Tongue (tissue), 2 donors: ENCODE data around the gene TMEM120B. TPM values are rescaled to one million over a fixed set of nuclear protein-coding genes. Genes with fewer than 3 reads are reported as not detected.
"Not testable (repeated sequence)": the region's sequence is repeated elsewhere in the genome, so short reads cannot be mapped to it uniquely, and the experiment has no call there.

Source experiments
- DNase-seq: peaks from one replicate; pipeline ENCODE4 v3.0.0-alpha.2; 2015
- total RNA-seq: library from RNA; depleted of rRNA; stranded (reverse); fragments of >200 nt; gene quantifications from one replicate; pipeline ENCODE4 v1.2.3, GENCODE V29; 2014

Gene TMEM120B
- total RNA-seq, 1 donor from 2014 or later: 14.1 TPM

- no peak for DNase-seq
These were observed 62.9 kb downstream of the TMEM120B start for GRCh38 chr12:121775501-121775900.

- peak; percentile 77 for DNase-seq
These were observed 63.9 kb downstream of the TMEM120B start for GRCh38 chr12:121776190-121777098.

GRCh38 chr12:121778567-121779421 is 66.2 kb downstream of the TMEM120B start:
- no peak for DNase-seq

GRCh38 chr12:121779422-121779895 is 66.9 kb downstream of the TMEM120B start:
- DNase-seq: no peak

DNA sequence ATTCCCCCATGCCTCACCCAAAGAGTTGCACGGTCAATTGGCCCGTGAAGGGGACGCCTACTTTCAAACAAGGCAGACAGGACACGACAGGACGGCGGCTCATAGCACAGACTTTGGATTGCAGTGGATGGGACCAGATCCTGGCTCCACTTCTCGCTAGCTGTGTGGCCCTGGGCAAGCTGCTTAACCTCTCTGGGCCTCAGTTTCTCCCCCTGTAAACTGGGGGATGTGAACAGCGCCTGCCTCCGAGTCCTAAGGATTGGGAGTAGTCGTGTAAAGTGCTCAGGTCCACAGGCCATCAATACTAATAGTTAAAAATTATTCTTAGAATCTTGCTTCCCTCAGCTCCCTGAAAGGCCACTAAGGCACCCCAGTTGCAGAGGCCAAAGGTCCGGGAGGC is 67.9 kb downstream of the TMEM120B start:
- DNase-seq: no peak

- DNase-seq: peak; percentile 84
These were observed 69.0 kb downstream of the TMEM120B start for GRCh38 chr12:121781484-121781997.

- no peak for DNase-seq
These were observed 69.7 kb downstream of the TMEM120B start for GRCh38 chr12:121781998-121782979.

GRCh38 chr12:121783766-121784165 is 71.2 kb downstream of the TMEM120B start:
- DNase-seq: no peak

GRCh38 chr12:121784460-121784859 is 71.9 kb downstream of the TMEM120B start:
- DNase-seq: no peak

- DNase-seq: no peak
These were observed 73.9 kb downstream of the TMEM120B start for GRCh38 chr12:121786440-121786825.

DNA sequence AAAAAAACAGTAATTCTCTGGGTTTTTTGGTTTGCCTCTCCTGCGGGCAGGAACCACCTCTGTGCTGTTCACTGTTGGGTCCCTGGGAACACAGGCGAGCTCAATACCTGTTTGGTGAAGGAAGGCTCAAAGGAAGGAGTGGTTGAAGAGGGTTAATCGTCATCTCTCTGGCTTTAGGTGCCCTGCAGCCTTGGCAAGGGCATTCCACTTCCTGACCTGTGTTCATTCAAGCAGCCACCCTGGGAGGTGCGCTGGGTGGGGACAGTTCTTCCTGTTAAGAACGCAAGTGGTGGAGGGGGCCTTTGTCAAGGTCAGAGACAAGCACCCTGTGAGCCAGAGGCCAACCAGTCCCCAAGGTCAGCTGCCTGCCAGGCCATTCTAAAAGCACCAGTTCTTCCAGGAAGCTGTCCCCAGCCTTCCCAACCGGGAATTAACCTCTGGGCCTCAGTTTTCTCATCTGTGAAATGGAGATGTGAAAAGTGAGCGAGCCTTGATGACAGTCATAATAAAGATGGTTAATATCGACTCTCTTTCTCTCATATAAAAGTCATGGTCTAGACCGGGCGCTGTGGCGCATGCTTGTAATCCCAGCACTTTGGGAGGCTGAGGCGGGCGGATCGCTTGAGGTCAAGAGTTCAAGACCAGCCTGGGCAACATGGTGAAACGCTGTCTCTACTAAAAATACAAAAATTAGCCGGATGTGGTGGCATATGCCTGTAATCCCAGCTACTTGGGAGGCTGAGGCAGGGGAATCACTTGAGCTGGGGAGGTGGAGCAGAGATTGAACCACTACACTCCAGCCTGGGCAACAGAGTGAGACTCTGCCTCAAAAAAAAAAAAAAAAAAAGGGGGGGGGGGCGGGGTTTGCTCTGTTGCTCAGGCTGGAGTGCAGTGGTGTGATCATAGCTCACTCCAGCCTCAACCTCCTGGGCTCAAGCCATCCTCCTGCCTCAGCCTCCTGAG is 74.8 kb downstream of the TMEM120B start:
- DNase-seq: no peak

- DNase-seq: no peak
These were observed 75.7 kb downstream of the TMEM120B start for GRCh38 chr12:121788176-121788818.

DNA sequence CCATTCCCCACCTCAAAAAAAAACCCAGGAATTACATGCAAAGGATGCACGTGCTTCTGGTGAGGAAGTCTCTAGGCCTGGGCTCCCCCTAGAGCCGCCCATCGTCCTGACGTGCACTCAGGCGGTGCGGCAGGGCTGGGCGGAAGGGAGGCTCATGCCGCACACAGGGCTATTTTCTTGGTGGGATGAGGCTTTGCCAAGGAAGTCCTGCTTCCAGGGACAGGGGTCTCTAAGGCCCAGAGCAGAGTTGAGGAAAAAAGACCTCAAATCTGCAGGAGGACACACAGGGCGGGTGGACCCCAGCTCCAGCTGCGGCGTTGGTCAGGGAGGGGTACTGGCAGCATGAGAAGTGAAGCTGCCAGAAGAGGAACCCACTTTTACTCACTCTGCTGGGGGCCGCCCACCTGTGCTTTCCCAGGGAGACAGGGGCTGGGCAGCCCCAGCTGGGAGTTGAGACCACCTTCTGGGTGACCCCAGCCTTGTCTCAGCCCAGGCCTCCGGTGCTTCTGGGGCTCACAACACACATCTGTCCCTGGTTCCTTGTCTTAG is 76.8 kb downstream of the TMEM120B start:
- DNase-seq: no peak

- peak; percentile 29 for DNase-seq
These were observed 77.5 kb downstream of the TMEM120B start for GRCh38 chr12:121789800-121790728.

GRCh38 chr12:121790785-121791184 is 78.2 kb downstream of the TMEM120B start:
- DNase-seq: not testable (repeated sequence)

- DNase-seq: no peak
These were observed 79.4 kb downstream of the TMEM120B start for GRCh38 chr12:121791671-121792551.
